Skeletal muscle satellite cell (primary cell): ENCODE data around the gene NPPC.
"Not testable (repeated sequence)": the region's sequence is repeated elsewhere in the genome, so short reads cannot be mapped to it uniquely, and the experiment has no call there.

Experiments used
- H3K27me3 ChIP-seq: 2 replicates; pipeline ENCODE4 v1.7.0; 2013; ENCODE audit warnings: low read length; ENCODE audit not compliant: control insufficient read depth, insufficient read depth
- H3K36me3 ChIP-seq: 2 replicates; pipeline ENCODE4 v1.7.0; 2013; ENCODE audit warnings: mild to moderate bottlenecking, control low read depth, low read length; ENCODE audit not compliant: insufficient read depth
- H3K4me1 ChIP-seq: 2 replicates; pipeline ENCODE4 v1.7.0; 2013; ENCODE audit warnings: low read length; ENCODE audit not compliant: control insufficient read depth, insufficient read depth
- H3K4me2 ChIP-seq: 2 replicates; pipeline ENCODE4 v1.7.0; 2013; ENCODE audit warnings: mild to moderate bottlenecking, low read length
- H3K4me3 ChIP-seq: 2 replicates; pipeline ENCODE4 v1.7.0; 2013; ENCODE audit warnings: low read length
- H3K9ac ChIP-seq: 2 replicates; pipeline ENCODE4 v1.7.0; 2013; ENCODE audit warnings: mild to moderate bottlenecking, low read depth, low read length, moderate library complexity
- H3K9me3 ChIP-seq: replicated peaks from 2 replicates; pipeline ENCODE4 v1.7.0; 2013; ENCODE audit warnings: mild to moderate bottlenecking, control low read depth, low read length

The NPPC gene

GRCh38 chr2:231951452-231952035, 25.3 kb upstream of the NPPC start:
- Histone ChIP-seq H3K4me1 (no peaks in the 10 kb centered on the region), H3K9ac (no peak overlapping the region), H3K36me3 (no peaks in the 10 kb centered on the region), H3K4me3 (no peak overlapping the region), H3K9me3 (no peaks in the 10 kb centered on the region), H3K27me3 (peaks cover 36% of the 10 kb centered on the region), H3K4me2 (no peak overlapping the region)

GRCh38 chr2:231947694-231948093, 21.5 kb upstream of the NPPC start:
- Histone ChIP-seq H3K4me2 (no peak overlapping the region), H3K27me3 (peaks cover 28% of the 10 kb centered on the region), H3K9me3 (no peaks in the 10 kb centered on the region), H3K9ac (no peak overlapping the region), H3K4me1 (no peaks in the 10 kb centered on the region), H3K36me3 (no peaks in the 10 kb centered on the region), H3K4me3 (no peak overlapping the region)

- not testable (repeated sequence) for H3K4me1 ChIP-seq, H3K36me3 ChIP-seq, H3K9ac ChIP-seq, H3K4me3 ChIP-seq, H3K9me3 ChIP-seq, H3K4me2 ChIP-seq
- H3K27me3 ChIP-seq, result peaks cover 28% of the 10 kb centered on the region
Observed at GRCh38 chr2:231947112-231947511, 20.9 kb upstream of the NPPC start.

- no peak overlapping the region for H3K9ac ChIP-seq
- H3K4me3 ChIP-seq, result no peak overlapping the region
- H3K4me1 ChIP-seq, result no peaks in the 10 kb centered on the region
- H3K36me3 ChIP-seq, result no peaks in the 10 kb centered on the region
- H3K27me3 ChIP-seq, result peaks cover 31% of the 10 kb centered on the region
- no peak overlapping the region for H3K4me2 ChIP-seq
- no peaks in the 10 kb centered on the region for H3K9me3 ChIP-seq
Observed at GRCh38 chr2:231946241-231946814, 20.1 kb upstream of the NPPC start.

GRCh38 chr2:231942180-231942579, 16.0 kb upstream of the NPPC start:
- Histone ChIP-seq H3K4me2 (no peak overlapping the region), H3K36me3 (no peaks in the 10 kb centered on the region), H3K9ac (no peak overlapping the region), H3K9me3 (no peaks in the 10 kb centered on the region), H3K27me3 (peaks cover 29% of the 10 kb centered on the region), H3K4me3 (no peak overlapping the region), H3K4me1 (no peaks in the 10 kb centered on the region)

- Histone ChIP-seq H3K9me3 (no peaks in the 10 kb centered on the region), H3K4me1 (no peaks in the 10 kb centered on the region), H3K36me3 (no peaks in the 10 kb centered on the region), H3K9ac (no peak overlapping the region), H3K4me2 (no peak overlapping the region), H3K4me3 (no peak overlapping the region), H3K27me3 (peaks cover 25% of the 10 kb centered on the region)
Observed at GRCh38 chr2:231941673-231942072, 15.5 kb upstream of the NPPC start.

- H3K4me3 ChIP-seq, result no peak overlapping the region
- H3K27me3 ChIP-seq, result peaks cover 25% of the 10 kb centered on the region
- no peak overlapping the region for H3K9ac ChIP-seq
- H3K36me3 ChIP-seq, result no peaks in the 10 kb centered on the region
- no peaks in the 10 kb centered on the region for H3K4me1 ChIP-seq
- no peaks in the 10 kb centered on the region for H3K9me3 ChIP-seq
- H3K4me2 ChIP-seq, result no peak overlapping the region
Observed at GRCh38 chr2:231940795-231941194, 14.6 kb upstream of the NPPC start.

GRCh38 chr2:231939022-231939421, 12.8 kb upstream of the NPPC start:
- Histone ChIP-seq H3K9ac (no peak overlapping the region), H3K27me3 (peaks cover 36% of the 10 kb centered on the region), H3K9me3 (no peaks in the 10 kb centered on the region), H3K36me3 (no peaks in the 10 kb centered on the region), H3K4me1 (peaks cover 4% of the 10 kb centered on the region), H3K4me2 (no peak overlapping the region), H3K4me3 (no peak overlapping the region)

- Histone ChIP-seq H3K36me3 (no peaks in the 10 kb centered on the region), H3K9ac (no peak overlapping the region), H3K4me2 (no peak overlapping the region), H3K4me1 (peaks cover 4% of the 10 kb centered on the region), H3K27me3 (peaks cover 45% of the 10 kb centered on the region), H3K9me3 (peaks cover 1% of the 10 kb centered on the region), H3K4me3 (no peak overlapping the region)
Observed at GRCh38 chr2:231937057-231937456, 10.9 kb upstream of the NPPC start.

- Histone ChIP-seq H3K27me3 (peaks cover 45% of the 10 kb centered on the region), H3K9ac (no peak overlapping the region), H3K4me1 (peaks cover 4% of the 10 kb centered on the region), H3K36me3 (no peaks in the 10 kb centered on the region), H3K9me3 (peaks cover 2% of the 10 kb centered on the region), H3K4me3 (no peak overlapping the region), H3K4me2 (no peak overlapping the region)
Observed at GRCh38 chr2:231936491-231936890, 10.3 kb upstream of the NPPC start.

- peaks cover 46% of the 10 kb centered on the region for H3K27me3 ChIP-seq
- no peak overlapping the region for H3K9ac ChIP-seq
- H3K4me1 ChIP-seq, result peaks cover 4% of the 10 kb centered on the region
- peaks cover 2% of the 10 kb centered on the region for H3K9me3 ChIP-seq
- H3K4me3 ChIP-seq, result no peak overlapping the region
- H3K36me3 ChIP-seq, result no peaks in the 10 kb centered on the region
- no peak overlapping the region for H3K4me2 ChIP-seq
Observed at GRCh38 chr2:231935815-231936214, 9.6 kb upstream of the NPPC start.

- H3K4me3 ChIP-seq, result no peak overlapping the region
Observed at GRCh38 chr2:231935207-231935524, 9.0 kb upstream of the NPPC start.

More at GRCh38 chr2:231935207-231935524, 9.0 kb upstream of the NPPC start:
- Histone ChIP-seq H3K36me3 (no peaks in the 10 kb centered on the region), H3K27me3 (peaks cover 53% of the 10 kb centered on the region), H3K4me1 (peaks cover 4% of the 10 kb centered on the region), H3K9ac (no peak overlapping the region), H3K4me2 (no peak overlapping the region), H3K9me3 (peaks cover 2% of the 10 kb centered on the region)
